UCSD-AML1 (cell line): Measurements from ENCODE around the gene NRXN3.

Experiments used
- DNase-seq: peaks from one replicate; lab custom pipeline; 2025; ENCODE audit not compliant: unreplicated experiment; lab: John Stamatoyannopoulos, UW

Gene NRXN3

DNA sequence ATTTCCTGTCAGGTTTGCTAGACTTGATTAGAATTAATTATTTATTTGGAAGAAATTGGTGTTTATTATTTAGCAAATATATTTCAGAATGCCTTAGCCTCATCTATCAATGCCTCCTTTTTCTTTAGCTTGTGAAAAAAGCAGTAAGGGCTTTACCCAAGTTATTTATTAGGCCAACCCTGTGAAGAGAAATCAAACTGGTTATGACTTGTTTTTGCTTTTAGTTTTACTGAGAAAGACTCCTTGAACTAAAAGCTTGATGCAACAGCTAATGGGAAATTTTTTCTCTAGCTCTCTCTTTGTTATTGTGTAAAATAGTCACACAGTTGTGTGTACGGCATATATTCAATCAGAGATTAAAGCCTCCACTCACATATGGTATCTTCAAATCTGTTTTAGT lies 1734.3 kb downstream of the NRXN3 start:
- no peak for DNase-seq

DNA sequence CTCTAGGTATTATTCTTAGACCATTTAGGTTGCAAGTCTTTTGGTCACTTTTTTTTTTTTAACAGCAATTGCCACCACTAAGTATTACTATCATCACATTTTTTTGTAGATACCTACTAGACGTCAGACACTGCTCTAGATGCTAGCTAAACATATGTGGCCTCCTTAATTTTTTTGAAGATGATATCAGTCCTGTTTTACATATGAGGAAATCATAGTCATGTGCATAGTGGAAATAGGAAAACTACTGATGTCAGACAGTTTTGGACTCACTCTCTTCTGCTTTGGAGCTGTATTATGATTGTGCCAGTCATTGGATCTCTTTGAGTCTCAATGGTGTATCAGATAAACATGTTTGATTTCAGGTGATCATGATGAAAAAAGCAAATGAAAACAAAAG lies 1736.8 kb downstream of the NRXN3 start:
- no peak for DNase-seq

DNA sequence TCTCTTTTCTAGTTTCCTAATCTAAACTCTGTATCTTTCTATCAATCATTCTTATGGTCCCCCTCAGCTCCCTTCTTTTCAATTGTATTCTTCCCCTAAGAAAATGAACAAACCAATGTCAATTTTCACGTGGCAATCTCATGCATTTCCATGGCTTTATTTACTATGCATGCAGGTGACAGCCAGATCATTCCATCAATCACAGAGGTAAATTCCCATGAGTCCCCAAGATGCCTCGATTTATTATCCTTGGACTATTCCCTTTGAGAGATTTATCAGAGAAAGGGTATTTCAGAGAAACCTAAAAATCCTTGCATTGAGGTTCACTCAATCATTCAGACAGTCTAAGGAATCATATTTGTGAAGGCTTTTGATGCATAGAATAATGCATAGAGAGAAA lies 1739.9 kb downstream of the NRXN3 start:
- DNase-seq, result no peak

GRCh38 chr14:79911744-79912143 lies 1741.6 kb downstream of the NRXN3 start:
- DNase-seq, result no peak

DNA sequence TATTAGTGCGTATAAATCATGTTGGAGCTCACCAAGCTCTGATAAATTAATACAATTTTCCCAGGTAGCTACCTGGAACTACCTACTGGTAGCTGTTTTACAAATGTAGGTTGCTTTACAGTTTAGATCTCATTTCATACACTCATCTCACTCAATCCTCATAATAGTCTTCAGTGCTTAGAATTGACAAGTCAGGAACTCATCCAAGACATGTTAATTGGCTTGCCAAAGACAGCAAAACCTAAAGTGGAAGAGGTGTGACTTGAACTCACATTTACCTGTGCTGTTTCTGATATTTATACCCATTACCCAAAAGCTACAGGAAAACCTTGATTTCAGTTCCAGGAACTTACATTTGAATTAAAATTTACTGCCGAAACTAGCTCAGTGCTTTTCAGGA lies 1744.4 kb downstream of the NRXN3 start:
- DNase-seq, result no peak

GRCh38 chr14:79915406-79915805 lies 1745.2 kb downstream of the NRXN3 start:
- no peak for DNase-seq

DNA sequence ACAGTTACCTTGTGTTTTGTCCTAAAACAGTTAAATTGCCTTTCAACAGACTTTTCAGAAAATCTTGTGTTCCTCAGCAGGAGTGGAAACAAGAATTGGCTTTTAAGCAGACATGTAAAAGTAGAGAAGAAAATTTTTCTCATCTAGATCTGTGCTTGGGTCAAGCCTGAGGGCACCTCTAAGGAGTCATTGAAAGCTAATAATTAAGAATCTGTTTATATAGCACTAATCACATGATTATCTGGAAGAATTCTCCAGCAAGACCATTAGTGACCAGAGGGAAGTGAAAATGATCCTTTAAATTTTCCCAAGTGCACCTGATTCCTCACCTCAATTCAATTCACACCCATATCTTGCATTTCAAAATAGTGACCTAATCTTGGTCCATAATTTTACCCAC lies 1746.1 kb downstream of the NRXN3 start:
- no peak for DNase-seq

- DNase-seq, result no peak
These were observed 1746.7 kb downstream of the NRXN3 start for GRCh38 chr14:79916892-79917291.
